NOMO-1 treated with DMSO at 0.1 percent for 48 hours (cell line): ENCODE data around the gene NEO1.

Experiments
- DNase-seq: peaks from one replicate; lab custom pipeline; 2025; ENCODE audit not compliant: unreplicated experiment; lab: John Stamatoyannopoulos, UW

Gene NEO1

DNA sequence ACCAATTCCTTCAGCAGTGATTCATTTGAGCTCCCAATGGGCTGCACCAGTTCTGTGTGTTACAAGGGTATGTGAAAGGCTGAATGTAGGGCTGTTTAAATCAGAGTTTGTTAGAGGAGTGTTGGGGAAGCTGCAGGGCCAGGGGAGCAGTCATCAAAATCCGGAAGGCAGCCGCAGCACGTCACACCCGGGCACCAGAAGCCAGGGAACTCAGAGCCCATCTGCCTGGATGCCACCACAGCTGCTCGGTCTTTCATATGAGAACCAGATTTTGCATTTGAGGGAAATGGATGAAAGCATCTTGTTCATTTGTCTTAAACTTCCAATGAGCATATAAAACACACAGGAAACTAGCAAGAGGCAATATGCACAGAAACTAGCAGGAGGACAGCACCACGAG lies 24.2 kb upstream of the NEO1 start:
- DNase-seq: no peak

DNA sequence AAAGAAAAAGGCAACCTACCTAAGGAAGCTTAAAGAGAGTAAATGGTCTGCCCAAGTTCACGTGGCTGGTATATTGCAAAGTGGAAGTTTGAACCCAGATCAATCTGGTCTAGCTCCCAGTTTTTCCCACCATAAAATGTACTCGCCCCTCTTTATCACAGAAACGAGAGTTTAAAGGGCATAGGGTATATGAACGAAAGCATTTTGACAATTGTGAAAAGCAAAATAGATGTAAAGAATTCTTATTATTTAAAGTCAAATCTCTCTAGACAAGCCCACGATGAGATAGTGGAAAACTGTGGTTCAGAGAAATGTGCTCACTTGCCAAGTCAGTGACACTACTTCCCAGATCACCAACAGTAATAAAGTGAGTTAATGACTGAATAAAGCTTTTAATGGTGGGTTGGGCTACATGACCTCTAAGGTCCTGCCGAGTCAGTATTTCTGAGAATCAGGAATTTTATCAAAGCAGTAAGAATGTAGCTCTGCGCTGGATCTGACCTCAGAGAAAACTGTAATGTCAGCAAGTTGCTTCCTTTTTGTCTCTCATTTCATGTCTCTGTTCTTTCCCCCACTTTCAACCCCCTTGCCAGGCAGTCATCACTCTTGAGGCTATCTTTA lies 23.3 kb upstream of the NEO1 start:
- no peak for DNase-seq

DNA sequence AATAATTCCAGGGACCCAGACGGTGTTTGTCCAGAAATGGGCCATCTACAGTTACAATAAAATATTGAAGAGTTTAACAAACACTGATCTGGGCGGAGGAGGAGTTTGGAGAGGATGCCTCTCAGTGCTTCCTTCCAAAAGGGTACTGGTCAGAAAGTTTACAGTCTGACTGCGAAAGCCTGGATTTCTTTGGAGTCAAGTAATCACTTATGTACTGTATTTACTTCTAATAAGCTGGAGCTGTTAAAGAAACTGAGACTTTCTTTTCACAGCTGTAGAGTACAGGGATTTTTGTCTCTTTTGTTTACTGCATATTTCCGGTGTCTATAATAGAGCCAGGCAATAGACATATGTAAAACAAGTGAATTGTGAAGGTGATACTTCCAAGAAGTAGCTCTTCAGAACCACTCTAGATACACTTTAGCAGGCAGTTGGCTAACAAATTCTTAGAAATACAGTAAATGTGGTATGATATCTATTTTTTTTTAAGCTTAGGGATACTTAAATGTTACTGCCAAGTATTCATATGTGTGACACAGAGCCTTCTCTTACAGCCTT lies 22.1 kb upstream of the NEO1 start:
- no peak for DNase-seq

- no peak for DNase-seq
Measured at GRCh38 chr15:73031648-73032047, 20.6 kb upstream of the NEO1 start.

DNA sequence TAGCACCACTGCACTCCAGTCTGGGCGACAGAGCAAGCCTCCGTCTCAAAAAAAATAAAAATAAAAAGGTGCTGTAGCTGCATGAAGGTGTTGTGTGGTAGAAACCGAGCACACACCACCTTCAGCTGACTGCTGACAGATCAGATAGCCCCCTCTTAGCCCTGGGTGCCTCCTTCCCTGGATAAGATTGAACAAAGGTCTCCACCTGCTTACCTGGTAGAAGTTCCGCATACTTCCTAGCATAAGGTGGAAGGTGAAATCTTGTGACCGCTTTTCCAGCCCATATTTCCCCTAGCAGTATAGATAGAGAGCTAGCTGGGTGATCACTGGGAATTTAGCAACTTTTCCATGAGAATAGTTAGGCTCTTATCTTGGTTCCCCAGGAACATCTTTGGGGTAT lies 18.7 kb upstream of the NEO1 start:
- DNase-seq: no peak

DNA sequence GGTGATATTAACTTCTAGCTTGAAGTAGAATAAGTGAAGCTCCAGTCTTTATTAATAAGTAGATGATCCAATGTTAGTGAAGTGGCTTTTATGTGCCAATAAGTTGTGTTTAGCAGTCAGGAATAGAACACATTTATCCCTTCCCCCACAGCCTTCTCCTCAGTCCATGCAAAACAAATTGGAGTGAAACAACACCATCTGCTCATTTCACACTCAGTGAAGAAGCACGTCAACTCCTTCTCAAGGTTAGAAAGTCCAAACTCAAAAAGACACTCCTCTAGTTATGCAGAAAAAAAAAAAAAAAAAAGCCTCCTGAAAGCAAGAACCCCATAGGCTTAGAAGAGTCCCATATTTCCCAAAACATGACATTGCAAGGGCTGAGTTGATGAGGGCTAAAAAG lies 18.0 kb upstream of the NEO1 start:
- no peak for DNase-seq

- DNase-seq: no peak
Measured at GRCh38 chr15:73035221-73035620, 17.0 kb upstream of the NEO1 start.

- no peak for DNase-seq
Measured at GRCh38 chr15:73038220-73038619, 14.0 kb upstream of the NEO1 start.

DNA sequence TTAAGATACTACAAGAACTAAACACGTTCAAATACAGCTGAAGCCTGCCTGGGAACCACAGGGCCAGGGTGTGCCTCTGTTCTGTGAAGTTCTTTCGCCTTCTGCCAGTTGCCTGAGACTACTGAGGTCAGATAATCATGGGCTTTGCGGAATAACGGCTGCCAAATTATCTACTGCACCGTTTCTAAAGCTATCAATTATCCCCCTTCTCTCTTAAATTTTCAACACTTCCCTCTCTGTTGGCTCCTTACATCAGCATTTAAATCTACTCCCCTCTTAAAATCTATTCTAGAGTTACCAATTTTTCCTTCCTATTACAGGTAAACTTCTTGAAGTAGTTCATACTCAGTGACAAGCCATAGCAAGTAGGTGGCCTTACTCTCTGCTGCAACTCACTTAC lies 6.2 kb upstream of the NEO1 start:
- no peak for DNase-seq

DNA sequence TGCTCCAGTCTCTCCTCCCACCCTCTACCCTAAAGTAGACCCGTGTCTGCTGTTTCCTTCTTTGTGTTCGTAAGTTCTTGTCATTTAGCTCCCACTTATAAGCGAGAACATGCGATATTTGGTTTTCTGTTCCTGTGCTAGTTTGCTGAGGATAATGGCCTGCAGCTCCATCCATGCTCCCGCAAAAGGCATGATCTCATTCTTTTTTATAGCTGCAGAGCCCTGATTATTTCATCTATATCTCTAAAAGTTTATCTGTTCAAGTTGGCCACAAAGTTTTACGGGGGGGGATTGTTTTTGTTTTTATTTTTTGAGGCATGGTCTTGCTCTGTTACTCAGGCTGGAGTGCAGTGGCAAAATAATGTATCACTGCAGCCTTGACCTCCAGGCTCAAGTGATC lies 4.4 kb upstream of the NEO1 start:
- no peak for DNase-seq

- DNase-seq: no peak
Measured at GRCh38 chr15:73048624-73049295, 3.5 kb upstream of the NEO1 start.

DNA sequence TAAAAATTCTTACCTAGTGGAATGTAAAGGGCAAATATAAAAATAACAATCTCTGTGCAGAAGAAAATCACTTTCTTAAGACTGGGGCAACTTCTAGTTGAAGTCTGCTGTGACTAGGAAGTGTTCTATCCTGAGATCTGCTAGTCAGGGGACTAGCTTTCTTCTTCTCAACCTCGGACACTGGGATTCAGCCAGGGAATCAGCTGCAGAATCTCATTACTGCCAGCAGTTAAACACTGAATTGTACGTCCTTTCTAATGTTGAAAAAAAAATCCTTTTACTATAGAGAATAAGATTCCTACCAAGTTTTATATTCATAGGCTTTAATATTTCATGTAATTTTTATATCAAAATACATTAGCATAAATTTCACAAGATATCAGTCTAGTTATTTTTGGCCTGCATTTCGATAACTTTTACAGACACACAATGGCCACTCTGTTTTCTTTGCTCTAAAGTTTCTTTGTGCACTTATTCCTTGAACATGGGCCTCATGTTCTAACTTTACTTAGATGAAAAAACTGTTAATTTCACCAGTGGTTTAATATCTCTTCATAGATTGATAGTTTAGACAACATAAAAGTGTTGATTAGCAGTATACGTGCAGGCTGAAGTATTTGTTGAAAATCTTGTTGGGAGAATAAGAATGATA lies 2.6 kb upstream of the NEO1 start:
- no peak for DNase-seq

DNA sequence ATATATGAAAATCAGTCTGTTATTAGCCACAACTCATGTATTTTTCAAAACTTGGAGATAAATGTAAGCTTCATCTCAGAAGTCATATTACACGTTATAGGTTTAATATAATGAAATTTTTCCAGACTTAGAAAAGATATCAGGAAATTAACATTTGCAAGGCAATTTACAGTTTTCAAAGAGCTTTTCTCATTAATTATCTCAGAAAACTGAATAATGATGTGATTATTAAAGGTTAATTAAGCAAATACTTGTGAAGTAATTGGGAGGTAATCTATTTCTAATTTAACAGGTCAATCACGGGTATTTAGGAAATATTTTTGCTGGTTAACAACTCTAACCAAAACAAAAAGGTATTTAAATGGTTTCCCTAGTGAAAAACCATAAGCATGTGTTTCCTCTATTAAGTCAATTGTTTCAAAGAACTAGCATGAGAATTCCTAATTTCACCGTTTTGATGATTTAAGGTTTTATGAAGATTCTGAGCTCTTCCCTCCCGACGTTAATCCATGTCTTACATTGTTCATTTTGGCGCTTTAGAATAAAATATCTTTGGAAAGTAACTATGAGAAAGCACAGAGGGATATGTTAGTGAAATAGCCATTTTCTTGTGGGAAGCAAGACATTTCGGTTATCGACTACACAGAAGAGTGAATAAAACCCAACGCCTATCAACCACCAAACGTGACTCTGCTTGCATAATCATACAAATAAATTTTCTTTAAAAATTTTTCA lies 1.5 kb upstream of the NEO1 start:
- DNase-seq: no peak

- no peak for DNase-seq
Measured at GRCh38 chr15:73051391-73051806, 864 bp upstream of the NEO1 start.

GRCh38 chr15:73052653-73053397 lies 562 bp downstream of the NEO1 start:
- no peak for DNase-seq

DNA sequence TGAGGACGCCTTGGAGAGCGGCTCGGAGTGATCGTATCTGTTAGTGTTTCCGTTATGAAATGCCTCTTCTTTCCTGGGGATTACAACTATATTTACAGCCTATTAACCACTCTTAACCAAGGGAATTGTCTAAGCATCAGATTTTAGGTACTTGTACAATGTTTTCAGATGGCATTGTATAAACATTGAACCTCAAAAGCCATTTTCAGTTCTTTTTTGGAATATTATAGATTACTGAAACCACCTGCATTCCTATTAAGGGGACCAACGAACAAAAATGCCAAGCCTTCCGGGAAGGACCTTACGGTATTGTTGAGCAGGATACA lies 1.1 kb downstream of the NEO1 start:
- DNase-seq: no peak

DNA sequence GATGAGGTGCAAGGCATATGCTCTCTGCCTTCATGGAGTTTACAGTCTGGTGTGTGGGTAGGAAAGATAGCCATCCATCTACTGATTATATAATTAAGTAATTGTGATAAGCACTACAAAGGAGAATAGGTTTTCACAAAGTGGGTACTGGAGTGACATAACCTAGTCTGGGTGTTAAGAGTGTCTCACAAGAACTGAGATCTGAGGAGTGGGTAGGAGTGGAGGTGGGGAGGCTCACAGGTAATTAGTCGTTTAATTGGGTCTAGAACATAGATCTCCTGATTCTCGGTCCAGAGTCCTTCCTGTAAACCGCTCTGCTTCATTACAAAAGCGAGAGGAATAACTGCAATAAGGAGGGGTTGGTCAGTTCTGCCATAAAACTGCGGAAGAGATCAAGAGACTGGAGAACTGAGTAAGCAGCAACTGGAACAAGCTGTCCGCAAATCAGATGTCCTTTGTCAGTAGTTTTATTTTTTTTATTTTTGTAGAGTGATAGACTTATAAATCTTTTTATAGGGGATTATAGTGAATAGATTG lies 2.2 kb downstream of the NEO1 start:
- DNase-seq: no peak

- DNase-seq: no peak
Measured at GRCh38 chr15:73056460-73056859, 4.2 kb downstream of the NEO1 start.

DNA sequence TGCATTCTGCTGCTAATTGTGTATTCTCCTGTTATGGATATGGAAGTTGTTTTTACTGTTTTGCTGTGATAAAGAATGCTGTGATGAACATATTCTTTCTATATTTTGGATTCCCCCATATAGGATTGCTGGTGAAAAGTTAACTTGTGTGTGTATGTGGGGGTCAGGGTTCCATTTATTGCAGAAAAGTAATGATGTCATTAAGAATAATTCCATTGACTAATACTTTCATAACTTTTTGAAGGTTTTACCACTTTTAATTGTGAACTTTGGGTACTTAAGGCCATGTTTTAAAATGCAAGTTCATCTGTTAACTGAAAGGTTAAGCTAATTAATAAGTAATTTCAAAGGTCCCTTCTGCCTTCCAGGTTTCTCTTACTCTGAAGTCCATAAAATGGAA lies 6.2 kb downstream of the NEO1 start:
- DNase-seq: no peak

DNA sequence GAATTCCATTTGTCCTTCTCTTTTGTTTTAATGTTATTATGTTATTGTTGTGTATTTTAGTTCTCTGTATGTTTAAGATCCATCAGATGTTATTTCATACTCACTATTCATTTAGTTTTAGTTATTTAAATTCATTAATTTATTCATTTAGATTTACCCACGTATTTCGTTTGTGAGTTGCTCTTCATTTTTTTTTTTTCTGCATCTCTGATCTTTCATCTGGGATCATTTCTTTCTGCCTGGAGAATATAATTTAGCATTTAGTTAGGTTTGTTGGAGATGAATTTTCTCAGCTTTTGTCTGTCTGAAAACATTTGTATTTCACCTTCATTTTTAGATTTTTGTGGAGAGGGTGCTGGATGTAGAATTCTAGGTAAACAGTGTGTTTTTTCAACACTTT lies 12.9 kb downstream of the NEO1 start:
- DNase-seq: no peak

- no peak for DNase-seq
Measured at GRCh38 chr15:73069109-73069508, 16.8 kb downstream of the NEO1 start.
